WTC11 (cell line): ENCODE results near the gene GOLGB1. TPM values are rescaled to one million over a fixed set of nuclear protein-coding genes. Genes with fewer than 3 reads are reported as not detected.

Experiments used
- ATAC-seq: fragments of 200-7000 bp; cut with Tn5 transposase; 2 replicates; pipeline ENCODE4 v1.10.0; 2021; ENCODE audit warnings: mild to moderate bottlenecking, moderate library complexity
- CTCF ChIA-PET: fragments of 300-600 bp; sonication (Branson Sonifier 250); formaldehyde crosslinking; loops from one replicate; lab custom pipeline; 2021; ENCODE audit warnings: antibody characterized with exemption; lab: Charles Lee
- POLR2A ChIA-PET: fragments of 350-600 bp; sonication (Branson Sonifier 250); formaldehyde crosslinking; loops from one replicate; lab custom pipeline; 2021; ENCODE audit warnings: antibody characterized with exemption; lab: Charles Lee
- DNase-seq: peaks from one replicate; pipeline ENCODE4 v3.0.0; 2021; ENCODE audit warnings: low spot score
- H3K27ac Mint-ChIP-seq: 2 replicates; pipeline ENCODE4 v1.8.0; 2021; ENCODE audit warnings: mixed read lengths
- H3K27me3 Mint-ChIP-seq: 2 replicates; pipeline ENCODE4 v1.8.0; 2021; ENCODE audit warnings: low read depth, mild to moderate bottlenecking, moderate library complexity, mixed read lengths
- H3K36me3 Mint-ChIP-seq: 2 replicates; pipeline ENCODE4 v1.8.0; 2021; ENCODE audit warnings: mixed read lengths
- H3K4me1 Mint-ChIP-seq: 2 replicates; pipeline ENCODE4 v1.8.0; 2022; ENCODE audit warnings: mixed read lengths
- H3K4me3 Mint-ChIP-seq: 2 replicates; pipeline ENCODE4 v1.8.0; 2021; ENCODE audit warnings: mild to moderate bottlenecking, moderate library complexity, mixed read lengths
- H3K9me3 Mint-ChIP-seq: 2 replicates; pipeline ENCODE4 v1.8.0; 2021; ENCODE audit warnings: mixed read lengths
- CREB1 ChIP-seq: sonication (generic); formaldehyde crosslinking; IDR thresholded peaks from 2 replicates; pipeline ENCODE4 v1.8.0; 2023; ENCODE audit warnings: mild to moderate bottlenecking, missing genetic modification reagents
- ELF4 ChIP-seq: sonication (generic); formaldehyde crosslinking; IDR thresholded peaks from 2 replicates; pipeline ENCODE4 v1.8.1; 2022; ENCODE audit warnings: low read depth, mild to moderate bottlenecking, moderate library complexity, missing genetic modification reagents
- FOXP1 ChIP-seq: sonication (generic); formaldehyde crosslinking; IDR thresholded peaks from 2 replicates; pipeline ENCODE4 v1.8.0; 2022; ENCODE audit warnings: missing genetic modification reagents, mild to moderate bottlenecking, moderate library complexity, borderline replicate concordance
- GTF2I ChIP-seq: fragments of 250-450 bp; sonication (Bioruptor Pico); conservative IDR thresholded peaks from 2 replicates; pipeline ENCODE4 v1.4.0; 2021; ENCODE audit warnings: mild to moderate bottlenecking
- IRF2 ChIP-seq: sonication (generic); formaldehyde crosslinking; IDR thresholded peaks from 2 replicates; pipeline ENCODE4 v1.8.0; 2022; ENCODE audit warnings: low read depth, missing genetic modification reagents, borderline replicate concordance
- NR2C2 ChIP-seq: sonication (generic); formaldehyde crosslinking; IDR thresholded peaks from 2 replicates; pipeline ENCODE4 v1.8.0; 2022; ENCODE audit warnings: mild to moderate bottlenecking, missing genetic modification reagents
- NR3C1 ChIP-seq: sonication (generic); formaldehyde crosslinking; conservative IDR thresholded peaks from 2 replicates; pipeline ENCODE4 v1.8.1; 2023; ENCODE audit warnings: low read depth, mild to moderate bottlenecking, missing genetic modification reagents
- PRRX2 ChIP-seq: fragments of 250-450 bp; sonication (Bioruptor Pico); IDR thresholded peaks from 2 replicates; pipeline ENCODE4 v1.8.0; 2021; ENCODE audit warnings: mild to moderate bottlenecking
- RELA ChIP-seq: sonication (generic); formaldehyde crosslinking; IDR thresholded peaks from 2 replicates; pipeline ENCODE4 v1.8.1; 2022; ENCODE audit warnings: missing genetic modification reagents, mild to moderate bottlenecking, borderline replicate concordance
- SMAD4 ChIP-seq: sonication (generic); formaldehyde crosslinking; IDR thresholded peaks from 2 replicates; pipeline ENCODE4 v1.8.0; 2022; ENCODE audit warnings: mild to moderate bottlenecking, missing genetic modification reagents
- TP53 ChIP-seq: sonication (generic); formaldehyde crosslinking; IDR thresholded peaks from 2 replicates; pipeline ENCODE4 v1.8.1; 2023; ENCODE audit warnings: mild to moderate bottlenecking, missing genetic modification reagents
- ZNF317 ChIP-seq: sonication (generic); formaldehyde crosslinking; IDR thresholded peaks from 2 replicates; pipeline ENCODE4 v1.8.1; 2023; ENCODE audit warnings: low read depth, mild to moderate bottlenecking, moderate library complexity, missing genetic modification reagents, borderline replicate concordance
- total RNA-seq: library from RNA; stranded (reverse); gene quantifications from 3 replicates; pipeline ENCODE4 v1.2.3, GENCODE V29; 2021
- TF ChIP-seq, protein P1 (sequence below): sonication (generic); formaldehyde crosslinking; IDR thresholded peaks from 2 replicates; pipeline ENCODE4 v1.8.0; 2022; ENCODE audit warnings: mild to moderate bottlenecking, missing genetic modification reagents
- TF ChIP-seq, protein P2 (sequence below): sonication (generic); formaldehyde crosslinking; IDR thresholded peaks from 2 replicates; pipeline ENCODE4 v1.8.0; 2023; ENCODE audit warnings: missing genetic modification reagents
- TF ChIP-seq, protein P3 (sequence below): fragments of 250-450 bp; sonication (Bioruptor Pico); IDR thresholded peaks from 2 replicates; pipeline ENCODE4 v1.9.0; 2021; ENCODE audit warnings: moderate library complexity, mild to moderate bottlenecking, inconsistent platforms, borderline replicate concordance
- TF ChIP-seq, protein P4 (sequence below): sonication (generic); formaldehyde crosslinking; conservative IDR thresholded peaks from 2 replicates; pipeline ENCODE4 v1.8.1; 2022; ENCODE audit warnings: mild to moderate bottlenecking, missing genetic modification reagents
- TF ChIP-seq, protein P5 (sequence below): sonication (generic); formaldehyde crosslinking; IDR thresholded peaks from 2 replicates; pipeline ENCODE4 v1.8.0; 2022; ENCODE audit warnings: missing genetic modification reagents
- TF ChIP-seq, protein P6 (sequence below): sonication (generic); formaldehyde crosslinking; IDR thresholded peaks from 2 replicates; pipeline ENCODE4 v1.8.0; 2022; ENCODE audit warnings: mild to moderate bottlenecking, missing genetic modification reagents
- TF ChIP-seq, protein P7 (sequence below): fragments of 250-450 bp; sonication (Bioruptor Pico); IDR thresholded peaks from 2 replicates; pipeline ENCODE4 v1.9.0; 2021; ENCODE audit warnings: mild to moderate bottlenecking, borderline replicate concordance
- TF ChIP-seq, protein P8 (sequence below): sonication (generic); formaldehyde crosslinking; IDR thresholded peaks from 2 replicates; pipeline ENCODE4 v1.8.1; 2022; ENCODE audit warnings: mild to moderate bottlenecking, missing genetic modification reagents, moderate library complexity, borderline replicate concordance

GOLGB1 gene
- total RNA-seq, 1 experiment from 2014 or later, result 33.8 TPM

DNA sequence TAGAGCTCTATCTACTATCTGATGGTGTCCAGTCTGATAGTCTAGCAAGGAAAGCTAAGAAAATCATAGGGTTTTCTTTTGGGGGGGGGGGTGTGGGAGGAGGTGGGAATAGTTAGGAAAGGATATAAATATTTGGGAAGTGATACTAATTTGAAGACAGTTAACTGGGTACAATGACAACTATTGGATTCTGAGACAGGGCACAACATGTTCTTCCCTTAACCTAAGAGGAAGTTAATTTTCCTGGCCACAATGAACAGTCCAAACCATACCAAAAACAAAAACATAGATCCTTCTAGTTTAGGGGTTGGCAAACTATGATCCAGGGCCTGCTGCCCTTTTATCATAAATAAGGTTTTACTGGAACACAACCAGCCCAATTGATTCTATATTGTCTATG is 78.9 kb downstream of the GOLGB1 start (continued):
- TF ChIP-seq, protein P1, sequence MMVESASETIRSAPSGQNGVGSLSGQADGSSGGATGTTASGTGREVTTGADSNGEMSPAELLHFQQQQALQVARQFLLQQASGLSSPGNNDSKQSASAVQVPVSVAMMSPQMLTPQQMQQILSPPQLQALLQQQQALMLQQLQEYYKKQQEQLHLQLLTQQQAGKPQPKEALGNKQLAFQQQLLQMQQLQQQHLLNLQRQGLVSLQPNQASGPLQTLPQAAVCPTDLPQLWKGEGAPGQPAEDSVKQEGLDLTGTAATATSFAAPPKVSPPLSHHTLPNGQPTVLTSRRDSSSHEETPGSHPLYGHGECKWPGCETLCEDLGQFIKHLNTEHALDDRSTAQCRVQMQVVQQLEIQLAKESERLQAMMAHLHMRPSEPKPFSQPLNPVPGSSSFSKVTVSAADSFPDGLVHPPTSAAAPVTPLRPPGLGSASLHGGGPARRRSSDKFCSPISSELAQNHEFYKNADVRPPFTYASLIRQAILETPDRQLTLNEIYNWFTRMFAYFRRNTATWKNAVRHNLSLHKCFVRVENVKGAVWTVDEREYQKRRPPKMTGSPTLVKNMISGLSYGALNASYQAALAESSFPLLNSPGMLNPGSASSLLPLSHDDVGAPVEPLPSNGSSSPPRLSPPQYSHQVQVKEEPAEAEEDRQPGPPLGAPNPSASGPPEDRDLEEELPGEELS (CRISPR knock-in tag), result no peak
- no peak for TF ChIP-seq RELA (CRISPR knock-in tag)
- TF ChIP-seq, protein P2, sequence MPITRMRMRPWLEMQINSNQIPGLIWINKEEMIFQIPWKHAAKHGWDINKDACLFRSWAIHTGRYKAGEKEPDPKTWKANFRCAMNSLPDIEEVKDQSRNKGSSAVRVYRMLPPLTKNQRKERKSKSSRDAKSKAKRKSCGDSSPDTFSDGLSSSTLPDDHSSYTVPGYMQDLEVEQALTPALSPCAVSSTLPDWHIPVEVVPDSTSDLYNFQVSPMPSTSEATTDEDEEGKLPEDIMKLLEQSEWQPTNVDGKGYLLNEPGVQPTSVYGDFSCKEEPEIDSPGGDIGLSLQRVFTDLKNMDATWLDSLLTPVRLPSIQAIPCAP (CRISPR knock-in tag), result no peak
- TF ChIP-seq, protein P3, sequence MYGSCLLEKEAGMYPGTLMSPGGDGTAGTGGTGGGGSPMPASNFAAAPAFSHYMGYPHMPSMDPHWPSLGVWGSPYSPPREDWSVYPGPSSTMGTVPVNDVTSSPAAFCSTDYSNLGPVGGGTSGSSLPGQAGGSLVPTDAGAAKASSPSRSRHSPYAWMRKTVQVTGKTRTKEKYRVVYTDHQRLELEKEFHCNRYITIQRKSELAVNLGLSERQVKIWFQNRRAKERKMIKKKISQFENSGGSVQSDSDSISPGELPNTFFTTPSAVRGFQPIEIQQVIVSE (CRISPR knock-in tag), result no peak
- no peak for TF ChIP-seq CREB1 (CRISPR knock-in tag)
- no peak for TF ChIP-seq NR3C1 (CRISPR knock-in tag)
- no peak for TF ChIP-seq NR2C2 (CRISPR knock-in tag)
- TF ChIP-seq ZNF317 (CRISPR knock-in tag), result no peak
- TF ChIP-seq SMAD4 (CRISPR knock-in tag), result no peak

DNA sequence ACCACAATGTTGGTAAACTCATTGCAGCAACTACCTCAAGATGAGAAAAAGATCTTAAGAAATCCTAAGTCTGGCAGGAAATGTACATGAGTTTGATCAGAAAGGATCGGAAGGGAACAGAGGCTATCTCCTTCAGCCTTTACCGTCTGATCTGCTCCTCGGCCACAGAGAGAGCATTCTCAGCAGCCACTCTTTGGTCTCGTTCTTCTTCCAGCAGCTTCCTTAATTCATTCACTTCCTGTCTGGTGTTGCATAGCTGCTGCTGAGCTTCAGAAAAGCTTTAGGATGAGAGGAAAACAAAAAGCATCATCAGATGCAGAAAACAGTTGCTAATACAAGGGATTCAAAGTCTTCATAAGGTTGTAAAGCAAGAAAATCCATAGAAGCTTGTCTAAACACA is 82.2 kb downstream of the GOLGB1 start:
- ATAC-seq (no peak), DNase-seq (no peak)
- Mint-ChIP-seq H3K9me3 (no peaks in the 10 kb centered on the region), H3K27ac (no peak overlapping the region), H3K27me3 (no peaks in the 10 kb centered on the region), H3K4me3 (no peak overlapping the region), H3K4me1 (0 out of 2 replicates have a peak, but pooled peaks cover 7% of the 10 kb centered on the region), H3K36me3 (peaks cover 41% of the 10 kb centered on the region)
- ChIA-PET POLR2A (no interaction called here), CTCF (interaction anchor here (1.1 kb wide), 1 partner anchor 120 kb away, joined by 4 read pairs; no protein-coding TSS in a partner anchor)
- TF ChIP-seq FOXP1 (CRISPR knock-in tag) (no peak), PRRX2 (CRISPR knock-in tag) (no peak), IRF2 (CRISPR knock-in tag) (no peak), RELA (CRISPR knock-in tag) (no peak), GTF2I (CRISPR knock-in tag) (no peak), ELF4 (no peak), TP53 (CRISPR knock-in tag) (no peak)
- TF ChIP-seq, protein P4, sequence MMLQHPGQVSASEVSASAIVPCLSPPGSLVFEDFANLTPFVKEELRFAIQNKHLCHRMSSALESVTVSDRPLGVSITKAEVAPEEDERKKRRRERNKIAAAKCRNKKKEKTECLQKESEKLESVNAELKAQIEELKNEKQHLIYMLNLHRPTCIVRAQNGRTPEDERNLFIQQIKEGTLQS (CRISPR knock-in tag), result no peak
- TF ChIP-seq, protein P5, sequence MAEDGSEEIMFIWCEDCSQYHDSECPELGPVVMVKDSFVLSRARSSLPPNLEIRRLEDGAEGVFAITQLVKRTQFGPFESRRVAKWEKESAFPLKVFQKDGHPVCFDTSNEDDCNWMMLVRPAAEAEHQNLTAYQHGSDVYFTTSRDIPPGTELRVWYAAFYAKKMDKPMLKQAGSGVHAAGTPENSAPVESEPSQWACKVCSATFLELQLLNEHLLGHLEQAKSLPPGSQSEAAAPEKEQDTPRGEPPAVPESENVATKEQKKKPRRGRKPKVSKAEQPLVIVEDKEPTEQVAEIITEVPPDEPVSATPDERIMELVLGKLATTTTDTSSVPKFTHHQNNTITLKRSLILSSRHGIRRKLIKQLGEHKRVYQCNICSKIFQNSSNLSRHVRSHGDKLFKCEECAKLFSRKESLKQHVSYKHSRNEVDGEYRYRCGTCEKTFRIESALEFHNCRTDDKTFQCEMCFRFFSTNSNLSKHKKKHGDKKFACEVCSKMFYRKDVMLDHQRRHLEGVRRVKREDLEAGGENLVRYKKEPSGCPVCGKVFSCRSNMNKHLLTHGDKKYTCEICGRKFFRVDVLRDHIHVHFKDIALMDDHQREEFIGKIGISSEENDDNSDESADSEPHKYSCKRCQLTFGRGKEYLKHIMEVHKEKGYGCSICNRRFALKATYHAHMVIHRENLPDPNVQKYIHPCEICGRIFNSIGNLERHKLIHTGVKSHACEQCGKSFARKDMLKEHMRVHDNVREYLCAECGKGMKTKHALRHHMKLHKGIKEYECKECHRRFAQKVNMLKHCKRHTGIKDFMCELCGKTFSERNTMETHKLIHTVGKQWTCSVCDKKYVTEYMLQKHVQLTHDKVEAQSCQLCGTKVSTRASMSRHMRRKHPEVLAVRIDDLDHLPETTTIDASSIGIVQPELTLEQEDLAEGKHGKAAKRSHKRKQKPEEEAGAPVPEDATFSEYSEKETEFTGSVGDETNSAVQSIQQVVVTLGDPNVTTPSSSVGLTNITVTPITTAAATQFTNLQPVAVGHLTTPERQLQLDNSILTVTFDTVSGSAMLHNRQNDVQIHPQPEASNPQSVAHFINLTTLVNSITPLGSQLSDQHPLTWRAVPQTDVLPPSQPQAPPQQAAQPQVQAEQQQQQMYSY (CRISPR knock-in tag), result no peak
- TF ChIP-seq, protein P6, sequence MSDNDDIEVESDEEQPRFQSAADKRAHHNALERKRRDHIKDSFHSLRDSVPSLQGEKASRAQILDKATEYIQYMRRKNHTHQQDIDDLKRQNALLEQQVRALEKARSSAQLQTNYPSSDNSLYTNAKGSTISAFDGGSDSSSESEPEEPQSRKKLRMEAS (CRISPR knock-in tag), result no peak
- TF ChIP-seq, protein P7, sequence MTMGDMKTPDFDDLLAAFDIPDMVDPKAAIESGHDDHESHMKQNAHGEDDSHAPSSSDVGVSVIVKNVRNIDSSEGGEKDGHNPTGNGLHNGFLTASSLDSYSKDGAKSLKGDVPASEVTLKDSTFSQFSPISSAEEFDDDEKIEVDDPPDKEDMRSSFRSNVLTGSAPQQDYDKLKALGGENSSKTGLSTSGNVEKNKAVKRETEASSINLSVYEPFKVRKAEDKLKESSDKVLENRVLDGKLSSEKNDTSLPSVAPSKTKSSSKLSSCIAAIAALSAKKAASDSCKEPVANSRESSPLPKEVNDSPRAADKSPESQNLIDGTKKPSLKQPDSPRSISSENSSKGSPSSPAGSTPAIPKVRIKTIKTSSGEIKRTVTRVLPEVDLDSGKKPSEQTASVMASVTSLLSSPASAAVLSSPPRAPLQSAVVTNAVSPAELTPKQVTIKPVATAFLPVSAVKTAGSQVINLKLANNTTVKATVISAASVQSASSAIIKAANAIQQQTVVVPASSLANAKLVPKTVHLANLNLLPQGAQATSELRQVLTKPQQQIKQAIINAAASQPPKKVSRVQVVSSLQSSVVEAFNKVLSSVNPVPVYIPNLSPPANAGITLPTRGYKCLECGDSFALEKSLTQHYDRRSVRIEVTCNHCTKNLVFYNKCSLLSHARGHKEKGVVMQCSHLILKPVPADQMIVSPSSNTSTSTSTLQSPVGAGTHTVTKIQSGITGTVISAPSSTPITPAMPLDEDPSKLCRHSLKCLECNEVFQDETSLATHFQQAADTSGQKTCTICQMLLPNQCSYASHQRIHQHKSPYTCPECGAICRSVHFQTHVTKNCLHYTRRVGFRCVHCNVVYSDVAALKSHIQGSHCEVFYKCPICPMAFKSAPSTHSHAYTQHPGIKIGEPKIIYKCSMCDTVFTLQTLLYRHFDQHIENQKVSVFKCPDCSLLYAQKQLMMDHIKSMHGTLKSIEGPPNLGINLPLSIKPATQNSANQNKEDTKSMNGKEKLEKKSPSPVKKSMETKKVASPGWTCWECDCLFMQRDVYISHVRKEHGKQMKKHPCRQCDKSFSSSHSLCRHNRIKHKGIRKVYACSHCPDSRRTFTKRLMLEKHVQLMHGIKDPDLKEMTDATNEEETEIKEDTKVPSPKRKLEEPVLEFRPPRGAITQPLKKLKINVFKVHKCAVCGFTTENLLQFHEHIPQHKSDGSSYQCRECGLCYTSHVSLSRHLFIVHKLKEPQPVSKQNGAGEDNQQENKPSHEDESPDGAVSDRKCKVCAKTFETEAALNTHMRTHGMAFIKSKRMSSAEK, result no peak
- TF ChIP-seq, protein P1 (CRISPR knock-in tag), result no peak
- TF ChIP-seq, protein P8, sequence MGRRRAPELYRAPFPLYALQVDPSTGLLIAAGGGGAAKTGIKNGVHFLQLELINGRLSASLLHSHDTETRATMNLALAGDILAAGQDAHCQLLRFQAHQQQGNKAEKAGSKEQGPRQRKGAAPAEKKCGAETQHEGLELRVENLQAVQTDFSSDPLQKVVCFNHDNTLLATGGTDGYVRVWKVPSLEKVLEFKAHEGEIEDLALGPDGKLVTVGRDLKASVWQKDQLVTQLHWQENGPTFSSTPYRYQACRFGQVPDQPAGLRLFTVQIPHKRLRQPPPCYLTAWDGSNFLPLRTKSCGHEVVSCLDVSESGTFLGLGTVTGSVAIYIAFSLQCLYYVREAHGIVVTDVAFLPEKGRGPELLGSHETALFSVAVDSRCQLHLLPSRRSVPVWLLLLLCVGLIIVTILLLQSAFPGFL (CRISPR knock-in tag), result no peak
